A549 treated with AZD9567 at 1 μM for 4 hours (cell line): ENCODE measurements around the gene FAIM2. TPM values are rescaled to one million over a fixed set of nuclear protein-coding genes. Genes with fewer than 3 reads are reported as not detected.

Source experiments
- total RNA-seq: library from RNA; stranded (reverse); fragments of 200-300 nt; extraction: Qiagen RNA extraction; gene quantifications from 5 replicates; pipeline ENCODE4 v1.2.3, GENCODE V29; 2022; ENCODE audit not compliant: insufficient read depth

Gene FAIM2
- 0.01 TPM in 1 of 5 replicates, not detected in the others for total RNA-seq

DNA sequence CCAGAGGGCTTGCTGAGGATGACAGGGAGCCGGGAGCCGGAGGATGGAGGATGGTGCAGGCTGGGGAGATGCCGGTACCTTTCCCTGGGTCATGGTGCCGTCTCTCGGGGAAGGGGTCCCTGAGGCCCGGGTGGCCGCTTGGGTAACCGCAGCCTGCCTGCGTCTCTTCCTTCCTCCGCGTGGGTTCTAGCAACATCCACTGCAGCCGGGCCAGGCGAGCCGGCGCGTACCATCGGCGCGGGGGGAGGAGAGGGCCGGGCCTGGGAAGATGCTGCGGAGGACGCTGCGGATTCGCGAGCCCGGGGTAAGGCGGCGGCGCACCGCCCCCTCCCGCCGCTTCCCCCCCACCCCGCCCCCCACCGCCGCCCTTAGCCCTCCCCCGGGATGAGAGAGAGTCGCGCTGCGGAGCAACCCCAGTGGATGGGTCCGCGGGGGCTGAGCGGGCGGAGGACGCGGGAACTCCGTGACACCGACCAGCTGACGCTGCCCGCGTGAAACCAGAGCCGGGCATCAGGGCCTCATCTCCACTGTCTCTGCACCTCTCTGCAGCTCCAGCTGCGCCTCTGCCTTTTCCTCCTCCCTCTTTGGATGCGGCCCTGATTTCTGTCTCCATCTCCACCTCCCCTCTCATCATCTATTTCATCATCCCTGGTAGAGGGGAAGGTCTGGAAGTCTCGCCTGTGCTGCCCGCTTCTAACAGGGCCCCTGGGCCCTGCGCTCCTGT, at the start of gene FAIM2:
FAIM2 (minus strand) TSS at position 201 of the 724 bp plus-strand sequence; CDS start at position 93, 108 bp downstream.

DNA sequence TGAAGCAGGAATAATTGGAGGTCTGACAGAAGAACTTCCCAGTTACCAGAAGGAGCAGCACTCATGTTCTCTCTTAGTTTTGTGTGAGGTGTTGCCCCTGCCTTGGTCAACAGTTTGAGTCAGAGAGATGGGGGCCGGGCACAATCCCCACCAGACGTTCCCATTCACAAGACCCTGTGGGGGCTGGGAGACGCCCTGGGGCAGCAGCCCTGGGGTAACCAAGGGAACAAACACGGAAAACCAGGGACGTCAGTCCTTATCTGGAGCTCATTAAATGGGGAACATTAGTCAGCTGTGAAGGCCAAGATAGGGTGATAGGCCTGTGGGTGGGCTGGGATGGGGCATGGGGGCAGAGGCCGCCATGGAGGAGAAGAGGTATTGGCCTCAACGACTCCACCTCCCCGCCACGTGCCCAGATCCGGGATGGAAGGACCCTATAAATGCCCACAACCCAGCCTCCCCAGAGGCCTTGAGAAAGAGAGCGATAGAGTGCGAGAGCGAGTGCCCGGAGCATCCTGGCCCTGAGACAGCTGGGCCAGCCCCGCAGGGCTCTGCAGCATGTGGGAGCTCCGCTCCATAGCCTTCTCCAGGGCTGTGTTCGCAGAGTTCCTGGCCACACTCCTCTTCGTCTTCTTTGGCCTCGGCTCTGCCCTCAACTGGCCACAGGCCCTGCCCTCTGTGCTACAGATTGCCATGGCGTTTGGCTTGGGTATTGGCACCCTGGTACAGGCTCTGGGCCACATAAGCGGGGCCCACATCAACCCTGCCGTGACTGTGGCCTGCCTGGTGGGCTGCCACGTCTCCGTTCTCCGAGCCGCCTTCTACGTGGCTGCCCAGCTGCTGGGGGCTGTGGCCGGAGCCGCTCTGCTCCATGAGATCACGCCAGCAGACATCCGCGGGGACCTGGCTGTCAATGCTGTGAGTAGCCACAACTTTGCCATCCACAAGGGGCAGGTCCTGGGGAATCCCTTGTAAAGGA, 46.9 kb upstream of the FAIM2 start, which contains the start of gene AQP2:
AQP2 (plus strand) TSS at position 465 of the 979 bp plus-strand sequence; CDS start at position 559, 94 bp downstream.

DNA sequence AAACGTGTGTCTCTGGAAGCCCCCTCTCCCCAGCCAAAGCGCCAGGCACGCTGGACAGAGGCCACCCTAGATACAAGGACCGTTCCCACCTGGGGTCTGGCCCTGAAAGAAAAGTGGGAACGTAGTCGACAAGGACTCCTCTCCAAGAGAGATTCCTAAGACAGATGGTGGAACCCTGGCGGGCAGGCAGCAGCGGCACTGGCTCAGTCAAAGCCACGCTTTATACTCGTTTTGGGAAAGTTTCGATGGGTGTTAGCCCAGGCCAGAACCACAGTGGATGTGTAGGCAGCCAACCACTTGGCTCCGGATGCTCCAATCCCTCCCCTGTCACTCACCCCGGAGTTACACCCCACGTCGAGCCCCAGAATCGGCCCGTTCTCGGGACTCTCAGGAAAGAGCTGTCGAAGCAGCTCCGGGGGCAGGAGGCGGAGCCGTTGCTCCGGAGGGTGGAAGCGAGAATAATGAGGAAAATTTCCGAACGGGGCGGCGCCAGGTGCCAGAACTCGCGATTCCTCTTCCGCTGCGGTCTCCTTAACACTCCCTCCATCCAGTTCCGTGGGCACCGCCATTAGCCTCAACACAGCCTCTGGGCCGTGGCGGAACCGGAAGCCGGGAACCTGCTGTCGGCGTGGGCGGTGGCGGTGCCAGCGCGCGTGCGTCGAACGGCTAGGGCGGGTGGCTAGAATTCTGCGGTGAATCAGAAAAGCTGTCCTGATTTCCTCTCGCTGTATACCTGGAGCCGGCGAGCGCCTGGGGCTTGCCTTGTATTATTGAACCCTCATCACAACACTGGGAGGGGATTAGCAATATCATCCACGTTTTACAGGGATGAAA, 61.0 kb downstream of the FAIM2 start, which contains the start of gene BCDIN3D:
BCDIN3D (minus strand) TSS at position 588 of the 834 bp plus-strand sequence; CDS start at position 569, 19 bp downstream.

GRCh38 chr12:49828133-49829091, 75.3 kb downstream of the FAIM2 start, which contains the start of gene NCKAP5L:
NCKAP5L (minus strand) TSS chr12:49828413; CDS start chr12:49804044, 24,369 bp downstream.

Other genes starting within 250 kb of the FAIM2 start
- gene FMNL3, start 196.5 kb downstream of the FAIM2 start, total RNA-seq: 1.5 to 2.2 TPM (median 1.8 TPM) in 5 replicates
- gene TMBIM6, start 162.3 kb downstream of the FAIM2 start, total RNA-seq: 470 to 511 TPM (median 498 TPM) in 5 replicates
- gene NCKAP5L, start 75.5 kb downstream of the FAIM2 start, total RNA-seq: 8.5 to 9.6 TPM (median 8.9 TPM) in 5 replicates
- gene BCDIN3D, start 60.8 kb downstream of the FAIM2 start, total RNA-seq: 4.0 to 4.7 TPM (median 4.3 TPM) in 5 replicates
- gene AQP2, start 46.8 kb upstream of the FAIM2 start, total RNA-seq: not detected in 5 replicates
- gene AQP5, start 58.0 kb upstream of the FAIM2 start, total RNA-seq: not detected in 5 replicates
- gene AQP6, start 69.0 kb upstream of the FAIM2 start, total RNA-seq: not detected in 5 replicates
- gene RACGAP1, start 121.6 kb upstream of the FAIM2 start, total RNA-seq: 71.3 to 85.1 TPM (median 77.8 TPM) in 5 replicates
- 3.5 to 5.9 TPM (median 5.7 TPM) in 5 replicates for gene ASIC1, start 153.7 kb upstream of the FAIM2 start, total RNA-seq
- gene SMARCD1, start 181.4 kb upstream of the FAIM2 start, total RNA-seq: 65.4 to 79.9 TPM (median 72.0 TPM) in 5 replicates
- gene GPD1, start 200.1 kb upstream of the FAIM2 start, total RNA-seq: 0.18 to 3.3 TPM (median 0.28 TPM) in 5 replicates
- 50.1 to 78.1 TPM (median 71.8 TPM) in 5 replicates for gene COX14, start 208.3 kb upstream of the FAIM2 start, total RNA-seq